KMS-11 (cell line): ENCODE measurements around the gene STH.
"Not testable (repeated sequence)": the region's sequence is repeated elsewhere in the genome, so short reads cannot be mapped to it uniquely, and the experiment has no call there.

ENCODE experiments used
- H2AFZ ChIP-seq: fragments of 200-600 bp; sonication (generic); 2 replicates; pipeline ENCODE4 v1.6.1; 2016; ENCODE audit warnings: antibody characterized with exemption, mixed run types, low read depth
- H3K27ac ChIP-seq: fragments of 200-600 bp; sonication (generic); 2 replicates; pipeline ENCODE4 v1.6.1; 2016; ENCODE audit warnings: mild to moderate bottlenecking, mixed run types
- H3K27me3 ChIP-seq: fragments of 200-600 bp; sonication (generic); 2 replicates; pipeline ENCODE4 v1.6.1; 2017; ENCODE audit warnings: mild to moderate bottlenecking, low read depth, mixed run types, moderate library complexity; ENCODE audit not compliant: insufficient read depth
- H3K36me3 ChIP-seq: fragments of 200-600 bp; sonication (generic); 2 replicates; pipeline ENCODE4 v1.6.1; 2017; ENCODE audit warnings: mild to moderate bottlenecking, mixed run types; ENCODE audit not compliant: insufficient read depth
- H3K4me1 ChIP-seq: fragments of 200-600 bp; sonication (generic); 2 replicates; pipeline ENCODE4 v1.6.1; 2016; ENCODE audit warnings: mild to moderate bottlenecking, low read depth, mixed run types; ENCODE audit not compliant: poor library complexity, severe bottlenecking
- H3K4me2 ChIP-seq: fragments of 200-600 bp; sonication (generic); 2 replicates; pipeline ENCODE4 v1.7.0; 2016; ENCODE audit warnings: mild to moderate bottlenecking, mixed run types
- H3K4me3 ChIP-seq: fragments of 200-600 bp; sonication (generic); IDR thresholded peaks from 2 replicates; pipeline ENCODE4 v1.6.1; 2017; ENCODE audit warnings: low read depth, low read length, mixed read lengths; ENCODE audit not compliant: insufficient read depth
- H3K79me2 ChIP-seq: fragments of 200-600 bp; sonication (generic); 2 replicates; pipeline ENCODE4 v1.6.1; 2016; ENCODE audit warnings: low read depth, mixed run types; ENCODE audit not compliant: insufficient read depth
- H3K9ac ChIP-seq: fragments of 200-600 bp; sonication (generic); 2 replicates; pipeline ENCODE4 v1.6.1; 2016; ENCODE audit warnings: mild to moderate bottlenecking, mixed run types
- H4K20me1 ChIP-seq: fragments of 200-600 bp; sonication (generic); 2 replicates; pipeline ENCODE4 v1.6.1; 2016; ENCODE audit warnings: mild to moderate bottlenecking, mixed run types; ENCODE audit not compliant: insufficient read depth
- TF ChIP-seq, protein P1 (sequence below): fragments of 200-600 bp; sonication (generic); conservative IDR thresholded peaks from 2 replicates; pipeline ENCODE4 v1.6.1; 2017; ENCODE audit warnings: low read depth, mild to moderate bottlenecking, antibody characterized with exemption, low read length, moderate library complexity, mixed read lengths

The STH gene

DNA sequence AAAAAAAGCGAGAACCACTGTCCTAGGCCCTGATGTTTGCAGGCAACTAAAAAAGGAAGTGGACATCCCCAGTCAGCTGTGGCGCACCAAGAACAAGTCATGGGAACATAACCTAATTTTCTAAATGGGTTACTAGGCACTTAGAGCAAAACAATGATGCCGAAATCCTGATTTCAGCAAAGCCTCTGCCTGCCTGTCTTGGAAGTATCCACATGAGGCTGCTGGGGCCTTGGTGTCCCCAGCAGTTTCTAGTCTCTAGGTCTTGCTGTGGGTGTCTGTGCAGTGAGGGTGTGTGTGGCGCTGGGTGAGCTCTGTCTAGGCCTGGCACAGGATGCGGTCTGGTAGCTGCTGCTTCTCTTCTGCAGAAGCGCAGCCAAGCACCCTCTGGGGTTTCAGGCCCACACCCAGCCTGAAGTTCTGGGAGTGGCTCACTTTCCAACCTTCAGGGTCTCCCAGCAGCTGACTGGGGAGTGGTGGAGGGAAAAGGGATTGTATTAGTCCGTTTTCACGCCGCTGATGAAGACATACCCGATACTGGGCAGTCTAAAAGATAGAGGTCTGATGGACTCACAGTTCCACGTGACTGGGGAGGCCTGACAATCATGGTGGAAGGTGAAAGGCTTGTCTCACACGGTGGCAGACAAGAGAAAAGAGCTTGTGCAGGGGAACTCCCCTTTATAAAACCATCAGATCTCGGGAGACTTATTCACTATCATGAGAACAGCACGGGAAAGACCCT, 21.1 kb downstream of the STH start:
- Histone ChIP-seq H3K27ac (no peak overlapping the region), H4K20me1 (no peaks in the 10 kb centered on the region), H3K9ac (no peak overlapping the region), H2AFZ (no peak overlapping the region), H3K4me1 (no peaks in the 10 kb centered on the region), H3K4me2 (no peak overlapping the region), H3K79me2 (no peaks in the 10 kb centered on the region), H3K27me3 (no peaks in the 10 kb centered on the region), H3K36me3 (no peaks in the 10 kb centered on the region), H3K4me3 (no peak overlapping the region)
- TF ChIP-seq, protein P1, sequence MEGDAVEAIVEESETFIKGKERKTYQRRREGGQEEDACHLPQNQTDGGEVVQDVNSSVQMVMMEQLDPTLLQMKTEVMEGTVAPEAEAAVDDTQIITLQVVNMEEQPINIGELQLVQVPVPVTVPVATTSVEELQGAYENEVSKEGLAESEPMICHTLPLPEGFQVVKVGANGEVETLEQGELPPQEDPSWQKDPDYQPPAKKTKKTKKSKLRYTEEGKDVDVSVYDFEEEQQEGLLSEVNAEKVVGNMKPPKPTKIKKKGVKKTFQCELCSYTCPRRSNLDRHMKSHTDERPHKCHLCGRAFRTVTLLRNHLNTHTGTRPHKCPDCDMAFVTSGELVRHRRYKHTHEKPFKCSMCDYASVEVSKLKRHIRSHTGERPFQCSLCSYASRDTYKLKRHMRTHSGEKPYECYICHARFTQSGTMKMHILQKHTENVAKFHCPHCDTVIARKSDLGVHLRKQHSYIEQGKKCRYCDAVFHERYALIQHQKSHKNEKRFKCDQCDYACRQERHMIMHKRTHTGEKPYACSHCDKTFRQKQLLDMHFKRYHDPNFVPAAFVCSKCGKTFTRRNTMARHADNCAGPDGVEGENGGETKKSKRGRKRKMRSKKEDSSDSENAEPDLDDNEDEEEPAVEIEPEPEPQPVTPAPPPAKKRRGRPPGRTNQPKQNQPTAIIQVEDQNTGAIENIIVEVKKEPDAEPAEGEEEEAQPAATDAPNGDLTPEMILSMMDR, result no peak

DNA sequence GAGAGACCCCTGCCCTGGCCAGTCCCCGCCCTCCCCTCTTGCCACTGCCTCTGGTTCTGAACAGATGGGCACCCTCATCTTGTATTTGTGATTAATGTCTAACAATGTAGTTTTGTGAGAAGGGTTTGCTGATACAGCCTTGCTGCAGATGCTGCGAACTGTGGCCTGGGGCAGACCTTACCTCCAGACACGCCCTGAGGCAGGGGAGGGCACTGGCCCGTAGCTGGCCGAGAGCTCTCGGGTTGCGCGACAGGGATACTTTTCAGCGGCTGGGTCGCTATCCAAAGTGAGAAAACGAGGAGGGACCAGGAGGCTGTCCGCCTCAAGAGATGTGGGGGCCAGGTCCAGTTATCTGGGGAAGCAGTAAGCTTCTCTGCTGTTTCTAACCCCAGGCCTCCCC, 21.9 kb downstream of the STH start:
- Histone ChIP-seq H3K79me2 (no peaks in the 10 kb centered on the region), H3K9ac (no peak overlapping the region), H3K36me3 (no peaks in the 10 kb centered on the region), H2AFZ (no peak overlapping the region), H3K27me3 (no peaks in the 10 kb centered on the region), H3K4me3 (no peak overlapping the region), H3K4me1 (peaks cover 2% of the 10 kb centered on the region), H3K27ac (no peak overlapping the region), H4K20me1 (no peaks in the 10 kb centered on the region), H3K4me2 (no peak overlapping the region)
- TF ChIP-seq, protein P1, result no peak

DNA sequence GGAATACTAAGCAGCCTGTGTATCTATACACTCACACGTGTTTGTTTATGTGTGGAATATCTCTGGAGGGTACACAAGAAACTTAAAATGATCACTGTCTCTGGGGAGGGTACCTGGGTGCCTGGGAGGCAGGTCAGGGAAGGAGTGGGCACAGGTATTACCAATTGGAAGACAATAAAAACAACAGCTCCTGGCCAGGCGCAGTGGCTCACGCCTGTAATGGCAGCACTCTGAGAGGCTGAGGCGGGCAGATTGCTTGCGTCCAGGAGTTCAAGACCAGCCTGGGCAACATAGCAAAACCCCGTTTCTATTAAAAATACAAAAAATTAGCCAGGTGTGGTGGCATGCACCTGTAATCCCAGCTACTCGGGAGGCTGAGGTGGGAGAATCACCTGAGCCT, 24.3 kb downstream of the STH start:
- H4K20me1 ChIP-seq, H3K27ac ChIP-seq, H3K79me2 ChIP-seq, H3K4me2 ChIP-seq, H2AFZ ChIP-seq, H3K4me3 ChIP-seq, H3K27me3 ChIP-seq, H3K9ac ChIP-seq, H3K36me3 ChIP-seq: not testable (repeated sequence)
- H3K4me1 ChIP-seq, result peaks cover 26% of the 10 kb centered on the region

- TF ChIP-seq, protein P1, result no peak
- H3K27ac ChIP-seq, result no peak overlapping the region
- H3K4me1 ChIP-seq, result peaks cover 31% of the 10 kb centered on the region
- no peaks in the 10 kb centered on the region for H3K79me2 ChIP-seq
- H3K4me3 ChIP-seq, result no peak overlapping the region
- H3K9ac ChIP-seq, result no peak overlapping the region
- H3K36me3 ChIP-seq, result no peaks in the 10 kb centered on the region
- H2AFZ ChIP-seq, result no peak overlapping the region
- H4K20me1 ChIP-seq, result no peaks in the 10 kb centered on the region
- H3K4me2 ChIP-seq, result no peak overlapping the region
- H3K27me3 ChIP-seq, result no peaks in the 10 kb centered on the region
Measured at GRCh38 chr17:46023783-46024388, 24.8 kb downstream of the STH start.

GRCh38 chr17:46024590-46024989, 25.5 kb downstream of the STH start:
- Histone ChIP-seq H3K27ac (no peak overlapping the region), H2AFZ (no peak overlapping the region), H3K79me2 (no peaks in the 10 kb centered on the region), H4K20me1 (no peaks in the 10 kb centered on the region), H3K4me3 (no peak overlapping the region), H3K4me1 (peaks cover 38% of the 10 kb centered on the region), H3K36me3 (no peaks in the 10 kb centered on the region), H3K27me3 (no peaks in the 10 kb centered on the region), H3K4me2 (no peak overlapping the region), H3K9ac (no peak overlapping the region)
- TF ChIP-seq, protein P1, result no peak
